HG03432 (cell line): ENCODE data around the gene CEP112.

Experiments used
- ATAC-seq: cut with Tn5 transposase; IDR thresholded peaks from one replicate; pipeline ENCODE4 v1.9.1; 2021; ENCODE audit warnings: mild to moderate bottlenecking, moderate library complexity; ENCODE audit not compliant: unreplicated experiment

Gene CEP112

GRCh38 chr17:66211047-66211810 is 19.3 kb upstream of the CEP112 start:
- no peak for ATAC-seq

GRCh38 chr17:66210208-66210574 is 18.3 kb upstream of the CEP112 start:
- ATAC-seq, result no peak

GRCh38 chr17:66207936-66208335 is 16.0 kb upstream of the CEP112 start:
- no peak for ATAC-seq

GRCh38 chr17:66203274-66204015 is 11.5 kb upstream of the CEP112 start:
- no peak for ATAC-seq

- ATAC-seq, result no peak
Observed at GRCh38 chr17:66200685-66201092, 8.8 kb upstream of the CEP112 start.

- no peak for ATAC-seq
Observed at GRCh38 chr17:66198242-66198641, 6.3 kb upstream of the CEP112 start.

- no peak for ATAC-seq
Observed at GRCh38 chr17:66192378-66192687, 400 bp upstream of the CEP112 start.

- no peak for ATAC-seq
Observed at GRCh38 chr17:66190738-66191592, 968 bp downstream of the CEP112 start.

- ATAC-seq, result no peak
Observed at GRCh38 chr17:66187718-66188117, 4.2 kb downstream of the CEP112 start.

- ATAC-seq, result no peak
Observed at GRCh38 chr17:66185862-66186261, 6.1 kb downstream of the CEP112 start.

- ATAC-seq, result no peak
Observed at GRCh38 chr17:66184392-66184791, 7.5 kb downstream of the CEP112 start.

- no peak for ATAC-seq
Observed at GRCh38 chr17:66183529-66183928, 8.4 kb downstream of the CEP112 start.

GRCh38 chr17:66178642-66179041 is 13.3 kb downstream of the CEP112 start:
- ATAC-seq, result no peak

- ATAC-seq, result no peak
Observed at GRCh38 chr17:66177048-66177447, 14.9 kb downstream of the CEP112 start.

- ATAC-seq, result no peak
Observed at GRCh38 chr17:66175892-66176291, 16.0 kb downstream of the CEP112 start.

GRCh38 chr17:66172691-66173223 is 19.2 kb downstream of the CEP112 start:
- no peak for ATAC-seq

GRCh38 chr17:66172144-66172543 is 19.8 kb downstream of the CEP112 start:
- ATAC-seq, result no peak

GRCh38 chr17:66171692-66172091 is 20.2 kb downstream of the CEP112 start:
- no peak for ATAC-seq

GRCh38 chr17:66171172-66171571 is 20.8 kb downstream of the CEP112 start:
- ATAC-seq, result no peak

GRCh38 chr17:66169839-66170238 is 22.1 kb downstream of the CEP112 start:
- ATAC-seq, result no peak

GRCh38 chr17:66167189-66167815 is 24.6 kb downstream of the CEP112 start:
- ATAC-seq, result no peak
